ENCODE data around the gene CHST6.
"Not testable (repeated sequence)": the region's sequence is repeated elsewhere in the genome, so short reads cannot be mapped to it uniquely, and the experiment has no call there.

Gene CHST6

DNA sequence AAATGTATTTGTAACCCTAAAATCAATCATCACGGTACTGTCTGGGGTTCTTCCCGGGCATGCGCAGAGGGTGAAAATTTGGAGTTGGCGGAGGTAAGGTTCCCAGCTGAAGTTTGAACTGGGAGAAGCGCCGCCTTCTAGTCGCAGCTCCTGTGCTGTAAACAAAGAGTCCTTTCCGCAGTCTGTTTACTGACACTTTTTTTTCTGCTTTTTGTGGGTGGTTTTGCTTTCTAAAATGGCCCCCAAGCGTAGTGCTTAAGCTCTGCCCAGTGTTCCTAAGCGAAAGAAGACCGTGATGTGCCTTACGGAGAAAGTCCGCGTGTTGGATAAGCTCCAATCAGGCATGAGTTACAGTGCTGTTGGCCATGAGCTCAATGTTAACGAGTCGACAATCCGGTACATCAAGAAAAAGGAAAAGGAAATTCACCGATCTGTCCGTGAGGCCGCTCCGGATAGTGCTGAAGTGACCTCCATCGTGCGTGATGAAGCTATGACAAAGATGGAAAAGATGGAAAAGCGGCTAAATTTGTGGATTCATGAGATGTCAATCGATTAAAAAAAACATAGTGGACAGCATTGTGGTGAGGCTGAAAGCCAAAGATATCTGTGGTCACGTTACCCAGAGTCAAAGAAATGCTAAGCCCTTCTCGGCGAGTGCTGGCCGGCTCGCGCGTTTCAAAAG, 61.4 kb downstream of the CHST6 start:
- no peak for DNase-seq (ENCODE audit: low read depth)

DNA sequence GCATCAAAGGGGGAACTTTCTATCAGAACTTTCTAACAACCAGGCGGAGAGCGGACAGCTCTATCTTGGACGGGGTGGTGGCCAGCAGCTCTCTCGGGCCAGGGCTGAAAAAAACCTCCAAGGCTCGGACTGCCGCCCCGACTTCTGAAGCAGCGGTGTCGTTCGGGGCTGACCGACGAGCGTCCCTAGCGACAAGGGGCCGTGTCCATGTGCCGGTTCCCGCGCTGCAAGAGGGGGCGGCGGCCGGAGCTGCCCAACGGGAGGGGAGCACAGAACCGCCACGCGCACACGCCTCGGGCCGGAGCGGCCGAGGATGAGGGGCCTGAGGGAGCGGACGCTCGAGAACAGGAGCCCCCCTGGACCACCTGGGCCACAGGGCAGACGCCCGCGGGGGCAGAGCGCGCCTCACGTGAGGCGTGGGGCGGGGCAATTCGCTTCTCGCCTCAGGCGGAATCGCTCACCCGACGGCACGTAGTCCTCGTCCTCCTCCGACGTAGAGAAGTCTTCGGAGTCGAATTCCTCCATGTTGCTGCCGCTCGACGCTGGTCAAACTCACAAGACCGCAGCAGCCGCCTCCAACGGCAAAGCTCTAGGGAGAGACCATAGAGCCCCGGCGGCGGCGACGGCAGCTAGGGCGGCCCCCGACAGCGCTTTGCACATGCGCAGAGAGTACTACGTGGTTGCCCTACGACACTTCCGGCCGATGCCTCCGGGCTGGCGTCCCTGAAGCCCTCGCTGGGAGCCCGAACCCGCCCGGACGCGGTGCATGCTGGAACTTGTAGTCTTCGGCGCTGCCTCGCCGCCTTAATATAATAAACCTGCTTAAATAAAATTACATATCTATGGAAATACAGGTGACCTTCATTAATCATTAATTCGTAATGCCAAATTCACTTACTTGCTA, 62.2 kb downstream of the CHST6 start, which contains the start of gene CFDP1:
CFDP1 (minus strand) TSS at position 676 of the 904 bp plus-strand sequence; CDS start at position 525, 151 bp downstream.
- peak; percentile 92 for DNase-seq (ENCODE audit: low read depth)

DNA sequence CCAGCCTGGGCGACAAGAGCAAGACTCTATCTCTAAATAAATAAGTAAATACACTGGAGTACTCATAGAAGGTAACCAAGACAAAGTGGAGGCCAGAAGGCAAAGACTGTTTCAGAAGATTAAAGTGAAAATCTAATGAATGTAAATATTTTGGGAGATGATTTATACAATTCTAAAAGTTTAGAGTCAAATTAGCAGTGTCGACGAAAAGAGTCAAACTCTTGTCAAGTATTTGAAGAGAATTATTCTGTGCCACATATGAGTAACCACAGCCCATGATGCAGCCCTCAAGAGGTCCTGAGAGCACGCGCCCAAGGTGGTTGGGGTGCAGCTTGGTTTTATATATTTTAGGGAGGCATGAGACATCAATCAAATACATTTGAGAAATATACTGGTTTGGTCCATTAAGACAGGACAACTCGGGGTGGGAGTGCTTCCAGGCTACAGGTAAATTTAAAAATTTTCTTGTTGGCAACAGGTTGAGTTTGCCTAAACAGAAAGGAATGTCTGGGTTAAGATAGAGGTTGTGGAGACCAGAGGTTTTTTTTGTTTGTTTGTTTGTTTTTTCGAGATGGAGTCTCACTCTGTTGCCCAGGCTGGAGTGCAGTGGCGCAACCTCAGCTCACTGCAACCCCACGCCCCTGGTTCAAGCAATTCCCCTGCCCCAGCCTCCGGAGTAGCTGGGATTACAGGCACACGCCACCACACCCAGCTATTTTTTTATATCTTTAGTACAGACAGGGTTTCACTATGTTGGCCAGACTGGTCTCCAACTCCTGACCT, 65.4 kb downstream of the CHST6 start:
- DNase-seq (ENCODE audit: low read depth) = no peak

DNA sequence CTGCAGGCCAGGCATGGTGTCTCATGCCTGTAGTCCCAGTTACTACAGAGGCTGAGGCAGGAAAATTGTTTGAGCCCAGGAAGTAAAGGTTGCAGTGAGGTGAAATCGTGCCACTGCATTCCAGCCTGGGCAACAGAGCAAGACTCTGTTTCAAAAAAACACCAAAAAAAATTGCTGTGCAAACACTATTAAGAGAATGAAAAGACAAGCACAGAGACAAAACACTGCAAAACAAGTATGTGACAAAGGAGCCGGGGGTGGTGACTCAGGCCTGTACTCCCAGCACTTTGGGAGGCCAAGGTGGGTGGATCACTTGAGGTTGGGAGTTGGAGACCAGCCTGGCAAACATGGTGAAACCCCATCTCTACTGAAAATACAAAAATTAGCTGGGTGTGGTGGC, 68.7 kb downstream of the CHST6 start:
- not testable (repeated sequence) for DNase-seq (ENCODE audit: low read depth)

DNA sequence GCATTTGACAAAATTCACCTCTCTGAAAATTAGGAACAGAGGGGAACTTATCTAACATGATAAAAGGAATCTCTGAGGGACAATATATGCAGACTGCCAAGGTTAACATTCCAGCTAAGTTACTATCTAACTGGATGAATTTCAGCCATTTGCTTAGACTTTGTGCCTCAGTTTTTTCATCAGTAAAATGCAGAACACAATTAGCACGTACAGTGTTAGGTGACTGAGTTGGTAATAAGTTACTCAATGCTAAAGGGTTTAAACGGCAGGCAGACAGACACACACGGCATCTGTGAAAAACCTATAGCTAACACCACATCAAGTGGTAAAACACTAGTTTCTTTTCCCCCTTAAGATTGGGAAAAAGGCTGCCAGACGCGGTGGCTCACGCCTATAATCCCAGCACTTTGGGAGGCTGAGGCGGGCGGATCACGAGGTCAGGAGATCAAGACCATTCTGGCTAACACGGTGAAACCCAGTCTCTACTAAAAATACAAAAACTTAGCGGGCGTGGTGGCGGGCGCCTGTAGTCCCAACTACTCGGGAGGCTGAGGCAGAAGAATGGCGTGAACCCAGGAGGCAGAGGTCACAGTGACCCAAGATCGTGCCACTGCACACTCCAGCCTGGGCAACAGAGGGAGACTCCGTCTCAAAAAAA, 71.0 kb downstream of the CHST6 start:
- not testable (repeated sequence) for DNase-seq (ENCODE audit: low read depth)

DNA sequence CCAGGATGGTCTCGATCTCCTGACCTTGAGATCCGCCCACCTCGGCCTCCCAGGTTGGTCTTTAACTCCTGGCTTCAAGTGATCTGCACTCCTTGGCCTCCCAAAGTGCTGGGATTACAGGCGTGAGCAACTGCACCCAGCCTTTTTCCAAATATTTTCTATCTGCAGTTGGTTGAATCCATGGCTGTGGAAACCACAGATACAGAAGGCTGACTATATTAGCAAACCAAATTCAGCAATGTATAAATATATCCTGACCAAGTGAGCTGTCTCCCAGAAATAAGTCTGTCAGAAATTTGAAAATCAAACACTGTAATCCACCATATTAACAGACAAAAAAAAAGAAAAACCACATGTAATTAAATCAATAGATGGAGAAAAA, 71.5 kb downstream of the CHST6 start:
- DNase-seq (ENCODE audit: low read depth) = no peak

All from activated T-helper 1 cell treated with Interleukin-2 at 50 U/mL for 16 hours (primary cell).